ENCODE results near the gene SETD2. TPM values are rescaled to one million over a fixed set of nuclear protein-coding genes. Genes with fewer than 3 reads are reported as not detected.

The SETD2 gene
- total and polyA plus RNA-seq, 5 donors from 2014 or later: 10.4 to 93.7 (median 11.7) TPM

GRCh38 chr3:47161983-47162696 lies 1.8 kb downstream of the SETD2 start:
- peaks cover 0 to 2% (median 0%) of the 10 kb centered on the region in 7 donors for H3K9me3 Mint-ChIP-seq
- ATAC-seq (ENCODE audit: low read depth in 2 of 2): no peak

GRCh38 chr3:47159820-47160219 lies 4.1 kb downstream of the SETD2 start:
- no peak for ATAC-seq (ENCODE audit: low read depth in 2 of 2)
- Mint-ChIP-seq H3K9me3 (peaks cover 0 to 2% (median 0%) of the 10 kb centered on the region in 7 donors), H3K4me3 (peak overlapping the region; percentile 8 to 71 (median 36)), H3K4me1 (peaks cover 54 to 81% (median 64%) of the 10 kb centered on the region in 4 donors), H3K27me3 (peaks cover 11% of the 10 kb centered on the region), H3K27ac (peak overlapping the region; percentile 5 to 66 (median 19)), H3K36me3 (no peaks in the 10 kb centered on the region)
- Histone ChIP-seq H3K9me3 (ENCODE audit: control insufficient read depth in 2 of 2, low read length in 2 of 2) (no peaks in the 10 kb centered on the region), H3K4me1 (ENCODE audit: control insufficient read depth, insufficient read depth, low read length, poor library complexity, severe bottlenecking) (peaks cover 61% of the 10 kb centered on the region), H3K27ac (ENCODE audit: insufficient read depth, low read length, poor library complexity, severe bottlenecking) (no peak overlapping the region), H3K36me3 (ENCODE audit: control insufficient read depth, insufficient read depth, low read length) (peaks cover 4% of the 10 kb centered on the region), H3K27me3 (ENCODE audit: control insufficient read depth, insufficient read depth, low read length) (no peaks in the 10 kb centered on the region), H3K4me3 (ENCODE audit: low read depth, low read length) (no peak overlapping the region)
- DNase-seq: no peak

More at GRCh38 chr3:47161983-47162696, 1.8 kb downstream of the SETD2 start:
- Histone ChIP-seq H3K4me3 (ENCODE audit: low read depth, low read length) (peak overlapping the region; percentile 97), H3K27ac (ENCODE audit: insufficient read depth, low read length, poor library complexity, severe bottlenecking) (peak overlapping the region; percentile 92), H3K9me3 (ENCODE audit: control insufficient read depth in 2 of 2, low read length in 2 of 2) (no peaks in the 10 kb centered on the region), H3K27me3 (ENCODE audit: control insufficient read depth, insufficient read depth, low read length) (no peaks in the 10 kb centered on the region), H3K4me1 (ENCODE audit: control insufficient read depth, insufficient read depth, low read length, poor library complexity, severe bottlenecking) (peaks cover 58% of the 10 kb centered on the region), H3K36me3 (ENCODE audit: control insufficient read depth, insufficient read depth, low read length) (peaks cover under 1% of the 10 kb centered on the region)
- peak in 1 of 3 donors; percentile 14 for DNase-seq
- no peaks in the 10 kb centered on the region for H3K36me3 Mint-ChIP-seq
- H3K27ac Mint-ChIP-seq: peak overlapping the region; percentile 98 to 99 (median 98)
- peak overlapping the region; percentile 95 to 99 (median 98) for H3K4me3 Mint-ChIP-seq
- peaks cover 45 to 73% (median 59%) of the 10 kb centered on the region in 4 donors for H3K4me1 Mint-ChIP-seq
- peaks cover 11% of the 10 kb centered on the region for H3K27me3 Mint-ChIP-seq

- H3K4me3 ChIP-seq (ENCODE audit: low read depth, low read length): peak overlapping the region; percentile 39
- ATAC-seq (ENCODE audit: low read depth in 2 of 2): no peak
- Mint-ChIP-seq H3K27me3 (peaks cover 8% of the 10 kb centered on the region), H3K4me3 (peak overlapping the region; percentile 4 to 78 (median 7)), H3K4me1 (peaks cover 62 to 91% (median 75%) of the 10 kb centered on the region in 4 donors), H3K36me3 (peaks cover 4% of the 10 kb centered on the region), H3K9me3 (peaks cover 0 to 2% (median 0%) of the 10 kb centered on the region in 7 donors), H3K27ac (peak overlapping the region in 1 of 3 donors; percentile 22)
- H3K27ac ChIP-seq (ENCODE audit: insufficient read depth, low read length, poor library complexity, severe bottlenecking): no peak overlapping the region
- peaks cover 61% of the 10 kb centered on the region for H3K4me1 ChIP-seq (ENCODE audit: control insufficient read depth, insufficient read depth, low read length, poor library complexity, severe bottlenecking)
- no peaks in the 10 kb centered on the region for H3K27me3 ChIP-seq (ENCODE audit: control insufficient read depth, insufficient read depth, low read length)
- H3K36me3 ChIP-seq (ENCODE audit: control insufficient read depth, insufficient read depth, low read length): peaks cover 4% of the 10 kb centered on the region
- DNase-seq: no peak
- H3K9me3 ChIP-seq (ENCODE audit: control insufficient read depth in 2 of 2, low read length in 2 of 2): no peaks in the 10 kb centered on the region
Measured at GRCh38 chr3:47158208-47158607, 5.7 kb downstream of the SETD2 start.

- H3K4me3 Mint-ChIP-seq: peak overlapping the region in 2 of 4 donors; percentile 39 to 65
- DNase-seq (no peak), ATAC-seq (ENCODE audit: low read depth in 2 of 2) (no peak)
- Histone ChIP-seq H3K36me3 (ENCODE audit: control insufficient read depth, insufficient read depth, low read length) (peaks cover 4% of the 10 kb centered on the region), H3K27ac (ENCODE audit: insufficient read depth, low read length, poor library complexity, severe bottlenecking) (no peak overlapping the region), H3K27me3 (ENCODE audit: control insufficient read depth, insufficient read depth, low read length) (no peaks in the 10 kb centered on the region), H3K4me3 (ENCODE audit: low read depth, low read length) (peak overlapping the region; percentile 20), H3K4me1 (ENCODE audit: control insufficient read depth, insufficient read depth, low read length, poor library complexity, severe bottlenecking) (peaks cover 55% of the 10 kb centered on the region), H3K9me3 (ENCODE audit: control insufficient read depth in 2 of 2, low read length in 2 of 2) (no peaks in the 10 kb centered on the region)
- peak overlapping the region in 1 of 3 donors; percentile 0 for H3K27ac Mint-ChIP-seq
- H3K36me3 Mint-ChIP-seq: peaks cover 8% of the 10 kb centered on the region
- peaks cover 61 to 90% (median 77%) of the 10 kb centered on the region in 4 donors for H3K4me1 Mint-ChIP-seq
- no peaks in the 10 kb centered on the region for H3K27me3 Mint-ChIP-seq
- H3K9me3 Mint-ChIP-seq: no peaks in the 10 kb centered on the region
Measured at GRCh38 chr3:47156396-47156795, 7.5 kb downstream of the SETD2 start.

GRCh38 chr3:47152578-47152977 lies 11.3 kb downstream of the SETD2 start:
- Histone ChIP-seq H3K9me3 (ENCODE audit: control insufficient read depth in 2 of 2, low read length in 2 of 2) (no peaks in the 10 kb centered on the region), H3K27me3 (ENCODE audit: control insufficient read depth, insufficient read depth, low read length) (no peaks in the 10 kb centered on the region), H3K36me3 (ENCODE audit: control insufficient read depth, insufficient read depth, low read length) (peaks cover 4% of the 10 kb centered on the region), H3K27ac (ENCODE audit: insufficient read depth, low read length, poor library complexity, severe bottlenecking) (no peak overlapping the region), H3K4me1 (ENCODE audit: control insufficient read depth, insufficient read depth, low read length, poor library complexity, severe bottlenecking) (peaks cover 40% of the 10 kb centered on the region), H3K4me3 (ENCODE audit: low read depth, low read length) (no peak overlapping the region)
- ATAC-seq (ENCODE audit: low read depth in 2 of 2) (no peak), DNase-seq (no peak)
- peaks cover 47 to 85% (median 65%) of the 10 kb centered on the region in 4 donors for H3K4me1 Mint-ChIP-seq
- peak overlapping the region in 2 of 4 donors; percentile 9 to 41 for H3K4me3 Mint-ChIP-seq
- peak overlapping the region; percentile 51 to 73 (median 60) for H3K27ac Mint-ChIP-seq
- H3K36me3 Mint-ChIP-seq: peaks cover 8% of the 10 kb centered on the region
- H3K9me3 Mint-ChIP-seq: no peaks in the 10 kb centered on the region
- H3K27me3 Mint-ChIP-seq: no peaks in the 10 kb centered on the region

GRCh38 chr3:47151836-47152235 lies 12.1 kb downstream of the SETD2 start:
- H3K27ac Mint-ChIP-seq: peak overlapping the region in 1 of 3 donors; percentile 56
- Histone ChIP-seq H3K27me3 (ENCODE audit: control insufficient read depth, insufficient read depth, low read length) (no peaks in the 10 kb centered on the region), H3K4me3 (ENCODE audit: low read depth, low read length) (no peak overlapping the region), H3K36me3 (ENCODE audit: control insufficient read depth, insufficient read depth, low read length) (no peaks in the 10 kb centered on the region), H3K9me3 (ENCODE audit: control insufficient read depth in 2 of 2, low read length in 2 of 2) (no peaks in the 10 kb centered on the region), H3K27ac (ENCODE audit: insufficient read depth, low read length, poor library complexity, severe bottlenecking) (no peak overlapping the region), H3K4me1 (ENCODE audit: control insufficient read depth, insufficient read depth, low read length, poor library complexity, severe bottlenecking) (peaks cover 40% of the 10 kb centered on the region)
- H3K4me1 Mint-ChIP-seq: peaks cover 45 to 79% (median 62%) of the 10 kb centered on the region in 4 donors
- peak overlapping the region in 2 of 4 donors; percentile 36 to 56 for H3K4me3 Mint-ChIP-seq
- DNase-seq: no peak
- H3K36me3 Mint-ChIP-seq: peaks cover 8% of the 10 kb centered on the region
- ATAC-seq (ENCODE audit: low read depth in 2 of 2): no peak
- H3K9me3 Mint-ChIP-seq: no peaks in the 10 kb centered on the region
- no peaks in the 10 kb centered on the region for H3K27me3 Mint-ChIP-seq

GRCh38 chr3:47149339-47149933 lies 14.5 kb downstream of the SETD2 start:
- H3K27ac ChIP-seq (ENCODE audit: insufficient read depth, low read length, poor library complexity, severe bottlenecking): no peak overlapping the region
- peak overlapping the region; percentile 10 to 65 (median 22) for H3K4me3 Mint-ChIP-seq
- H3K4me1 Mint-ChIP-seq: peaks cover 32 to 76% (median 51%) of the 10 kb centered on the region in 4 donors
- peak overlapping the region in 2 of 3 donors; percentile 16 to 66 for H3K27ac Mint-ChIP-seq
- H3K4me1 ChIP-seq (ENCODE audit: control insufficient read depth, insufficient read depth, low read length, poor library complexity, severe bottlenecking): peaks cover 34% of the 10 kb centered on the region
- no peaks in the 10 kb centered on the region for H3K9me3 ChIP-seq (ENCODE audit: control insufficient read depth in 2 of 2, low read length in 2 of 2)
- H3K27me3 ChIP-seq (ENCODE audit: control insufficient read depth, insufficient read depth, low read length): no peaks in the 10 kb centered on the region
- no peaks in the 10 kb centered on the region for H3K27me3 Mint-ChIP-seq
- H3K36me3 ChIP-seq (ENCODE audit: control insufficient read depth, insufficient read depth, low read length): no peaks in the 10 kb centered on the region
- peaks cover 6% of the 10 kb centered on the region for H3K36me3 Mint-ChIP-seq
- peak; percentile 50 to 59 for ATAC-seq (ENCODE audit: low read depth in 2 of 2)
- DNase-seq: peak in 1 of 3 donors; percentile 23
- H3K9me3 Mint-ChIP-seq: no peaks in the 10 kb centered on the region
- no peak overlapping the region for H3K4me3 ChIP-seq (ENCODE audit: low read depth, low read length)
